BJ (cell line): ENCODE results near the gene SLC22A5. TPM values are rescaled to one million over a fixed set of nuclear protein-coding genes. Genes with fewer than 3 reads are reported as not detected.

Experiments
- CTCF ChIA-PET: fragments of 350-600 bp; formaldehyde crosslinking; extraction: SDS; loops from one replicate; lab custom pipeline; 2021; ENCODE audit warnings: antibody characterized with exemption, inconsistent platforms; lab: Yijun Ruan, JAX
- POLR2A ChIA-PET: fragments of 300-600 bp; sonication (Branson Sonifier 250); formaldehyde crosslinking; extraction: SDS; loops from one replicate; lab custom pipeline; 2021; ENCODE audit warnings: antibody characterized with exemption; lab: Charles Lee
- DNase-seq: peaks from one replicate; pipeline ENCODE4 v3.0.0-alpha.2; 2011; ENCODE audit warnings: low read depth
- H3K27me3 ChIP-seq: 2 replicates; pipeline ENCODE4 v1.6.0; 2011; ENCODE audit warnings: low read length; ENCODE audit not compliant: control insufficient read depth, insufficient read depth
- H3K36me3 ChIP-seq: 2 replicates; pipeline ENCODE4 v1.5.1; 2011; ENCODE audit warnings: low read length; ENCODE audit not compliant: control insufficient read depth, insufficient read depth
- H3K4me3 ChIP-seq: 2 replicates; pipeline ENCODE4 v1.5.1; 2011; ENCODE audit warnings: low read depth, mild to moderate bottlenecking, control low read depth, low read length
- CTCF ChIP-seq: IDR thresholded peaks from 2 replicates; pipeline ENCODE4 v1.5.1; 2011; ENCODE audit warnings: low read depth, mild to moderate bottlenecking, control low read depth, inconsistent platforms, low read length, moderate library complexity; ENCODE audit not compliant: insufficient read depth
- polyA plus RNA-seq: library from polyadenylated mRNA; depleted of rRNA; stranded (reverse); fragments of >200 nt; gene quantifications from 2 replicates; pipeline ENCODE4 v1.2.3, GENCODE V29; 2011

SLC22A5 gene
- polyA plus RNA-seq, 1 experiment, result 13.8 TPM

- Histone ChIP-seq H3K27me3 (no peaks in the 10 kb centered on the region), H3K36me3 (peaks cover 8% of the 10 kb centered on the region), H3K4me3 (no peak overlapping the region)
- CTCF ChIA-PET, result interaction anchor here (0.9 to 1.8 kb wide), 4 partner anchors 9 to 263 kb away, joined by 3 to 6 read pairs (median 4); no protein-coding TSS in a partner anchor
- no peak for DNase-seq
- TF ChIP-seq CTCF, result no peak
- POLR2A ChIA-PET, result no interaction called here
Observed at GRCh38 chr5:132325691-132326090, 43.8 kb upstream of the SLC22A5 start.

- no peak overlapping the region for H3K4me3 ChIP-seq
- peak; percentile 12 for DNase-seq
- POLR2A ChIA-PET, result no interaction called here
- CTCF ChIA-PET, result interaction anchor here (1.1 to 1.8 kb wide), 2 partner anchors 8 to 17 kb away, joined by 3 to 6 read pairs; no protein-coding TSS in a partner anchor
- TF ChIP-seq CTCF, result no peak
- no peaks in the 10 kb centered on the region for H3K27me3 ChIP-seq
- peaks cover 3% of the 10 kb centered on the region for H3K36me3 ChIP-seq
Observed at GRCh38 chr5:132327252-132327955, 42.1 kb upstream of the SLC22A5 start.

DNA sequence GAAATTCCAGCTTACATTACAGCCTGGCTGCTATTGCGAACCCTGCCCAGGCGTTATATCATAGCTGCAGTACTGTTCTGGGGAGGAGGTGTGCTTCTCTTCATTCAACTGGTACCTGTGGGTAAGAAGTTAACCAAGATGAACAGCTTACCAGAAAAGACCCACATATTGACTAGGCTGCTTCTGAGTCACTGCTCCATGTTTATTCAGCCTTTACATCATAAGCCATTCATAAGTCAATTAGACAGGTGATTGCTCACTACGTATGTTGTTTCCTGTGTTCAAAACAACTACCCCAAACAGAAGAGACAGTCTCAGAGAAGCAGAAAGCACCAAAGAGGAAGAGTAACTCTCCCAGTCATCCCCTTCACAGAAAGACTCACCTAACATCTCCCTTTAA, 34.7 kb upstream of the SLC22A5 start:
- H3K27me3 ChIP-seq, result no peaks in the 10 kb centered on the region
- peaks cover 10% of the 10 kb centered on the region for H3K36me3 ChIP-seq
- no peak overlapping the region for H3K4me3 ChIP-seq
- POLR2A ChIA-PET, result no interaction called here
- DNase-seq, result no peak
- TF ChIP-seq CTCF, result no peak
- CTCF ChIA-PET, result interaction anchor here (2.1 kb wide), 1 partner anchor 8 kb away, joined by 6 read pairs; no protein-coding TSS in a partner anchor

DNA sequence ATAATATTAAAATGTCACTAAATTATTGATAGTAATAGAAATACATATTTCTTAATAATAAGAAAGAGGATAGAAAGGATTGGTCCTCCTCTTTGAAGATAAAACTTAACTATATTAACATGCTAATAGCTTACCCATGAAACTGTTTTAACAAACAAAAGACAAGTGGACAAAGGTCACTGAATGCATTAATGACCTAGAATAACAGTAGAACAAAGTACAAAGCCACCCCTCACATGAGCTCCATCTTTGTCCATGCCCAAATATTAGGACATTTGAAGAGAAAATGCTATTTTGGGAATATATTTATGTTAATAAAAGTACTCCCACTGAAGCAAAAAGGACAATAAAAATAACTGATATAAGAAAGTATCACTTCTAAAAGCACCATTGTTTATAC, 34.1 kb upstream of the SLC22A5 start:
- ChIA-PET CTCF (interaction anchor here (1.0 to 2.1 kb wide), 2 partner anchors 9 to 97 kb away, joined by 3 to 6 read pairs; no protein-coding TSS in a partner anchor), POLR2A (no interaction called here)
- Histone ChIP-seq H3K36me3 (peaks cover 10% of the 10 kb centered on the region), H3K27me3 (no peaks in the 10 kb centered on the region), H3K4me3 (no peak overlapping the region)
- no peak for DNase-seq
- TF ChIP-seq CTCF, result no peak

- Histone ChIP-seq H3K4me3 (no peak overlapping the region), H3K27me3 (no peaks in the 10 kb centered on the region), H3K36me3 (peaks cover 9% of the 10 kb centered on the region)
- ChIA-PET CTCF (no interaction called here), POLR2A (no interaction called here)
- no peak for DNase-seq
- no peak for TF ChIP-seq CTCF
Observed at GRCh38 chr5:132339502-132339901, 30.0 kb upstream of the SLC22A5 start.
